Activated CD4-positive, alpha-beta memory T cell treated with anti-CD3 and anti-CD28 coated beads, Interleukin-2, amount 10 ng/mL, durations not matched to agents 7 days and 5 days (primary cell): Measurements from ENCODE around the gene BEAN1. TPM values are rescaled to one million over a fixed set of nuclear protein-coding genes. Genes with fewer than 3 reads are reported as not detected.
"Not testable (repeated sequence)": the region's sequence is repeated elsewhere in the genome, so short reads cannot be mapped to it uniquely, and the experiment has no call there.

Experiments used
- CTCF ChIA-PET: fragments of 350-600 bp; sonication (Branson Sonifier 250); formaldehyde crosslinking; loops from one replicate; lab custom pipeline; 2021; ENCODE audit warnings: antibody characterized with exemption, inconsistent platforms; lab: Charles Lee
- POLR2A ChIA-PET: fragments of 350-600 bp; sonication (Branson Sonifier 250); formaldehyde crosslinking; loops from one replicate; lab custom pipeline; 2021; ENCODE audit warnings: antibody characterized with exemption; lab: Charles Lee
- DNase-seq: peaks from one replicate; pipeline ENCODE4 v3.0.0-alpha.2; 2020
- H3K27ac Mint-ChIP-seq: one replicate; pipeline ENCODE4 v1.8.0; 2021; ENCODE audit warnings: mild to moderate bottlenecking, mixed read lengths
- H3K27me3 Mint-ChIP-seq: one replicate; pipeline ENCODE4 v1.8.0; 2021; ENCODE audit warnings: mixed read lengths
- H3K36me3 Mint-ChIP-seq: one replicate; pipeline ENCODE4 v1.8.0; 2021; ENCODE audit warnings: low read depth, mixed read lengths
- H3K4me1 Mint-ChIP-seq: one replicate; pipeline ENCODE4 v1.8.0; 2021; ENCODE audit warnings: mixed read lengths
- H3K4me3 Mint-ChIP-seq: one replicate; pipeline ENCODE4 v1.8.0; 2021; ENCODE audit warnings: mild to moderate bottlenecking, mixed read lengths
- H3K9me3 Mint-ChIP-seq: one replicate; pipeline ENCODE4 v1.8.0; 2021; ENCODE audit warnings: mixed read lengths
- total RNA-seq, 2 experiments: library from RNA; stranded (reverse); gene quantifications; one replicate each; pipeline ENCODE4 v1.2.3, GENCODE V29; 2021

Gene BEAN1
- total RNA-seq, 2 experiments from 2014 or later, result not detected

- no peak for DNase-seq
- peaks cover 28% of the 10 kb centered on the region for H3K27me3 Mint-ChIP-seq
- ChIA-PET CTCF (no interaction called here), POLR2A (interaction anchor here (1.2 kb wide), 1 partner anchor 10 kb away, joined by 3 read pairs; no protein-coding TSS in a partner anchor)
- H3K27ac Mint-ChIP-seq, result no peak overlapping the region
- no peaks in the 10 kb centered on the region for H3K9me3 Mint-ChIP-seq
- no peaks in the 10 kb centered on the region for H3K36me3 Mint-ChIP-seq
- no peak overlapping the region for H3K4me3 Mint-ChIP-seq
- no peaks in the 10 kb centered on the region for H3K4me1 Mint-ChIP-seq
Observed at GRCh38 chr16:66442502-66443268, 15.6 kb downstream of the BEAN1 start.

- ChIA-PET CTCF (interaction anchor here (0.7 kb wide), 1 partner anchor 32 kb away, joined by 3 read pairs; no protein-coding TSS in a partner anchor), POLR2A (interaction anchor here (0.9 to 1.2 kb wide), 2 partner anchors 10 to 174 kb away, joined by 3 to 4 read pairs; no protein-coding TSS in a partner anchor)
- no peaks in the 10 kb centered on the region for H3K4me1 Mint-ChIP-seq
Observed at GRCh38 chr16:66443269-66443652, 16.2 kb downstream of the BEAN1 start.

DNA sequence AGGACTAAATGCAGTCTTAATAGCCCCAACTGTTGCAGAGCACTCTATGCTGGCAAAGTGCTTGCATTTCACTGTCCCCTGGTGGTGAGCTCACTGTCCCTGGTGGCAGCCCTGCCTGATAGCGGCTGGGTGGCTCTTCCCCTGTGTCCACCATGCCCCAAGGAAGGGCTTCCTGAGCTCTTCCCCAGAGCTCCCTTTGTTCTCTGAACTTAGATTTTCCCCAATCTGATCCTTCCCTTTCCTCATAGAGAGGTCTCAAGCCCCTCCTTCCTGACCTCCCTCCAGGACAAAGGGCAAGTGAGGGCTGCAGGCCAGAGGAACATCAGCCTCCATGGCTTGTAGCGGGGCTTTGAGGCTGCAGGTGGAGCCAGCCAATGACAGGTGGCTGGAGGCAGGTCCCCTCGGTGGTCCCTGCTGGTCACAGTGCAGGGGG is 17.0 kb downstream of the BEAN1 start:
- ChIA-PET CTCF (interaction anchor here (0.7 kb wide), 1 partner anchor 33 kb away, joined by 3 read pairs; no protein-coding TSS in a partner anchor), POLR2A (interaction anchor here (0.9 kb wide), 1 partner anchor 174 kb away, joined by 4 read pairs; no protein-coding TSS in a partner anchor)
- Mint-ChIP-seq H3K36me3 (no peaks in the 10 kb centered on the region), H3K4me3 (no peak overlapping the region), H3K4me1 (no peaks in the 10 kb centered on the region), H3K27ac (no peak overlapping the region), H3K9me3 (no peaks in the 10 kb centered on the region), H3K27me3 (peaks cover 28% of the 10 kb centered on the region)
- no peak for DNase-seq

More at GRCh38 chr16:66443269-66443652, 16.2 kb downstream of the BEAN1 start:
- Mint-ChIP-seq H3K9me3 (no peaks in the 10 kb centered on the region), H3K36me3 (no peaks in the 10 kb centered on the region), H3K27me3 (peaks cover 28% of the 10 kb centered on the region), H3K27ac (no peak overlapping the region), H3K4me3 (no peak overlapping the region)
- no peak for DNase-seq

GRCh38 chr16:66446737-66447136 is 19.6 kb downstream of the BEAN1 start:
- no peaks in the 10 kb centered on the region for H3K9me3 Mint-ChIP-seq
- H3K27ac Mint-ChIP-seq, result no peak overlapping the region
- no peaks in the 10 kb centered on the region for H3K36me3 Mint-ChIP-seq
- peaks cover 21% of the 10 kb centered on the region for H3K27me3 Mint-ChIP-seq
- H3K4me1 Mint-ChIP-seq, result no peaks in the 10 kb centered on the region
- ChIA-PET POLR2A (no interaction called here), CTCF (no interaction called here)
- no peak for DNase-seq
- no peak overlapping the region for H3K4me3 Mint-ChIP-seq

DNA sequence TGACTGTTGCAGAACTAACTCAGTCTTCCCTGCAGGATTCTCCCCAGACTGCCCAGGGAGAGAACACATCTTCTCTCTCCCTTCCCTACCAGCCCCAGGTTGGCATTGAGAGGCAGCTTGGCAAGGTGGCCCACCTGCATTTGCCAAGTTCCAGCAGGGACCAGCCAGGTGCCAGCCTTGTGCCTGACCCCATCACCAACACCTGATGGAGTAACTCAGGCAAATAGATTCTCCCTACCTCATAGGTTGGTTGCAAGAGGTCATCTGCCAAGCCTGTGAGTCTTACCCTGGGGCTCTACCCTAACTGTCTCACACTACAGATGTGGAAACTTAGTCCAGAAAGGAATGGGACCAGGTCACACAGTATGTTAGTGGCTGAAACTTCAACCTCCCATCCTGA is 20.4 kb downstream of the BEAN1 start:
- POLR2A ChIA-PET, result no interaction called here
- Mint-ChIP-seq H3K9me3 (no peaks in the 10 kb centered on the region), H3K4me1 (no peaks in the 10 kb centered on the region), H3K36me3 (no peaks in the 10 kb centered on the region), H3K27me3 (peaks cover 21% of the 10 kb centered on the region), H3K4me3 (no peak overlapping the region), H3K27ac (no peak overlapping the region)
- no peak for DNase-seq
- CTCF ChIA-PET, result no interaction called here

- H3K27ac Mint-ChIP-seq, result no peak overlapping the region
- H3K4me1 Mint-ChIP-seq, result no peaks in the 10 kb centered on the region
- no peak overlapping the region for H3K4me3 Mint-ChIP-seq
- no peak for DNase-seq
- no peaks in the 10 kb centered on the region for H3K9me3 Mint-ChIP-seq
- ChIA-PET POLR2A (no interaction called here), CTCF (no interaction called here)
- peaks cover 4% of the 10 kb centered on the region for H3K27me3 Mint-ChIP-seq
- no peaks in the 10 kb centered on the region for H3K36me3 Mint-ChIP-seq
Observed at GRCh38 chr16:66451548-66451947, 24.5 kb downstream of the BEAN1 start.

DNA sequence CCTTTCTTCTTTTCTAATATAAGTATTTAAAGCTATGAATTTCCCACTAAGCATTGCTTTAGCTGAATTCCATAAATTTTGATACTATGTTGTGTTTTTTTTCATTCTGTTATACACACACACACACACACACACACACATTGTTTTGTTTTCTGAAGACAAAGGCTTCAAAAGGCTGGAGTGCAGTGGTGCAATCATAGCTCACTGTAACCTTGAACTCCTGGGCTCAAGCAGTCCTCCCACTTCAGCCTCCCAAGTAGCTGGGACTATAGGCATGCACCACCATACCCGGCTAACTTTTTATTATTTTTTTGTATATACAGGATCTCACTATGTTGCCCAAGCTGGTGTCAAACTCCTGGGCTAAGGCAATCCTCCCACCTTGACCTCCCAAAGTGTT is 26.1 kb downstream of the BEAN1 start:
- H3K27ac Mint-ChIP-seq, DNase-seq: not testable (repeated sequence)
- CTCF ChIA-PET, result interaction anchor here (0.5 to 1.0 kb wide), 2 partner anchors 52 to 208 kb away, joined by 3 read pairs; no protein-coding TSS in a partner anchor

GRCh38 chr16:66454751-66455150 is 27.7 kb downstream of the BEAN1 start:
- no peaks in the 10 kb centered on the region for H3K4me1 Mint-ChIP-seq
- H3K9me3 Mint-ChIP-seq, result no peaks in the 10 kb centered on the region
- POLR2A ChIA-PET, result no interaction called here
- peaks cover 15% of the 10 kb centered on the region for H3K27me3 Mint-ChIP-seq
- no peak overlapping the region for H3K4me3 Mint-ChIP-seq
- H3K36me3 Mint-ChIP-seq, result no peaks in the 10 kb centered on the region
- CTCF ChIA-PET, result interaction anchor here (0.8 to 1.9 kb wide), 3 partner anchors 15 to 61 kb away, joined by 4 read pairs; no protein-coding TSS in a partner anchor
- DNase-seq, result no peak
- H3K27ac Mint-ChIP-seq, result no peak overlapping the region

More for the DNA sequence above, 26.1 kb downstream of the BEAN1 start:
- H3K27me3 Mint-ChIP-seq, H3K4me3 Mint-ChIP-seq, H3K4me1 Mint-ChIP-seq, H3K36me3 Mint-ChIP-seq, H3K9me3 Mint-ChIP-seq, POLR2A ChIA-PET: not testable (repeated sequence)

- H3K27me3 Mint-ChIP-seq, result peaks cover 18% of the 10 kb centered on the region
- no peak overlapping the region for H3K4me3 Mint-ChIP-seq
- no peaks in the 10 kb centered on the region for H3K9me3 Mint-ChIP-seq
- ChIA-PET POLR2A (no interaction called here), CTCF (interaction anchor here (1.9 kb wide), 1 partner anchor 60 kb away, joined by 4 read pairs; no protein-coding TSS in a partner anchor)
- no peaks in the 10 kb centered on the region for H3K4me1 Mint-ChIP-seq
- H3K36me3 Mint-ChIP-seq, result no peaks in the 10 kb centered on the region
- DNase-seq, result no peak
- no peak overlapping the region for H3K27ac Mint-ChIP-seq
Observed at GRCh38 chr16:66455970-66456369, 28.9 kb downstream of the BEAN1 start.

- DNase-seq, result no peak
Observed at GRCh38 chr16:66457888-66458287, 30.8 kb downstream of the BEAN1 start.

GRCh38 chr16:66458292-66458691 is 31.2 kb downstream of the BEAN1 start:
- no peaks in the 10 kb centered on the region for H3K36me3 Mint-ChIP-seq
- ChIA-PET POLR2A (no interaction called here), CTCF (interaction anchor here (1.6 kb wide), 1 partner anchor 150 kb away, joined by 3 read pairs; no protein-coding TSS in a partner anchor)
- no peaks in the 10 kb centered on the region for H3K4me1 Mint-ChIP-seq
- DNase-seq, result no peak
- no peaks in the 10 kb centered on the region for H3K9me3 Mint-ChIP-seq
- H3K27ac Mint-ChIP-seq, result no peak overlapping the region
- H3K27me3 Mint-ChIP-seq, result peaks cover 36% of the 10 kb centered on the region
- H3K4me3 Mint-ChIP-seq, result no peak overlapping the region

More at GRCh38 chr16:66457888-66458287, 30.8 kb downstream of the BEAN1 start:
- Mint-ChIP-seq H3K27ac (no peak overlapping the region), H3K9me3 (no peaks in the 10 kb centered on the region), H3K4me1 (no peaks in the 10 kb centered on the region), H3K27me3 (peaks cover 32% of the 10 kb centered on the region), H3K36me3 (no peaks in the 10 kb centered on the region), H3K4me3 (no peak overlapping the region)
- ChIA-PET POLR2A (no interaction called here), CTCF (interaction anchor here (1.6 kb wide), 1 partner anchor 151 kb away, joined by 3 read pairs; no protein-coding TSS in a partner anchor)

- no peaks in the 10 kb centered on the region for H3K9me3 Mint-ChIP-seq
- H3K4me3 Mint-ChIP-seq, result no peak overlapping the region
- no peaks in the 10 kb centered on the region for H3K4me1 Mint-ChIP-seq
- no peak overlapping the region for H3K27ac Mint-ChIP-seq
- no peaks in the 10 kb centered on the region for H3K36me3 Mint-ChIP-seq
- POLR2A ChIA-PET, result no interaction called here
- DNase-seq, result no peak
- H3K27me3 Mint-ChIP-seq, result peaks cover 42% of the 10 kb centered on the region
- CTCF ChIA-PET, result interaction anchor here (1.6 kb wide), 1 partner anchor 150 kb away, joined by 3 read pairs; no protein-coding TSS in a partner anchor
Observed at GRCh38 chr16:66458853-66459252, 31.8 kb downstream of the BEAN1 start.

DNA sequence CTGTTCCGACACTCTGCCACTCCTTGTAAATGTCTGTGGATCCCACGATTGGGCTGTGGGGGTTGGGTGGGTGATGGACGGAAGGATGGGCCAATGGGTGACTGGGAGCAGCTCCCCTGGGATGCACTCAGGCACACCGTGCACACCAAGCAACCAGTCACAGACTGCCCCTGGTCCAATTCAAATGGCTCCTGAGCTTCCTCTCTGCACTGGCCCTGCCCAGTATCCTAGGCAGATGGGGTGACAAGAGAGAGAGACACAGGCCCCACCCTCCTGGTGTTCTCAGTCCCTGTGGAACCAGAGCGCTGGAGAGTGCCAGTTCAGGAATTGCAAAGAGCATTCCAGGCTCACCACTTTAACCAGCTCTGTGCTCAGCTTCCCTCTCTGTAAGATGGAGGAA is 32.8 kb downstream of the BEAN1 start:
- POLR2A ChIA-PET, result no interaction called here
- Mint-ChIP-seq H3K27me3 (peaks cover 46% of the 10 kb centered on the region), H3K4me3 (no peak overlapping the region), H3K9me3 (no peaks in the 10 kb centered on the region), H3K4me1 (no peaks in the 10 kb centered on the region), H3K27ac (no peak overlapping the region), H3K36me3 (no peaks in the 10 kb centered on the region)
- no peak for DNase-seq
- CTCF ChIA-PET, result no interaction called here
